ENCODE data around the gene TSPYL6.

TSPYL6 gene

GRCh38 chr2:54255230-54256090 lies 569 bp downstream of the TSPYL6 start:
- no peak for DNase-seq

GRCh38 chr2:54254180-54254579 lies 1.8 kb downstream of the TSPYL6 start:
- no peak for DNase-seq

DNA sequence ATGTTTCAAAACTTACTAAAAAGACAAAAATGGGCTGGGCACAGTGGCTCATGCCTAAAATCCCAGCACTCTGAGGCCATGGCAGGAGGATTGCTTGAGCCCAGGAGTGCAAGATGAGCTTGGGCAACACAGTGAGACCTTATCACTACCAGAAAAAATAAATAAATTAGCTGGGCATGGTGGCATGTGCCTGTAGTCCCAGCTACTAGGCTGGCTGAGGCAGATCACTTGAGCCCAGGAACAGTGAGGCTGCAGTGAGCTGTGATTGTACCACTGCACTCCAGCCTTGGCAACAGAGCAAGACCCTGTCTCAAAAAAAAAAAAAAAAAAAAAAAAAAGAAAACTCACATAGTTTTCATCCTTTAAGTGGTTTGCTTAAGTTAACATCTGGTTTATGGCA lies 6.4 kb downstream of the TSPYL6 start:
- DNase-seq: no peak

GRCh38 chr2:54247115-54247514 lies 8.9 kb downstream of the TSPYL6 start:
- DNase-seq: no peak

DNA sequence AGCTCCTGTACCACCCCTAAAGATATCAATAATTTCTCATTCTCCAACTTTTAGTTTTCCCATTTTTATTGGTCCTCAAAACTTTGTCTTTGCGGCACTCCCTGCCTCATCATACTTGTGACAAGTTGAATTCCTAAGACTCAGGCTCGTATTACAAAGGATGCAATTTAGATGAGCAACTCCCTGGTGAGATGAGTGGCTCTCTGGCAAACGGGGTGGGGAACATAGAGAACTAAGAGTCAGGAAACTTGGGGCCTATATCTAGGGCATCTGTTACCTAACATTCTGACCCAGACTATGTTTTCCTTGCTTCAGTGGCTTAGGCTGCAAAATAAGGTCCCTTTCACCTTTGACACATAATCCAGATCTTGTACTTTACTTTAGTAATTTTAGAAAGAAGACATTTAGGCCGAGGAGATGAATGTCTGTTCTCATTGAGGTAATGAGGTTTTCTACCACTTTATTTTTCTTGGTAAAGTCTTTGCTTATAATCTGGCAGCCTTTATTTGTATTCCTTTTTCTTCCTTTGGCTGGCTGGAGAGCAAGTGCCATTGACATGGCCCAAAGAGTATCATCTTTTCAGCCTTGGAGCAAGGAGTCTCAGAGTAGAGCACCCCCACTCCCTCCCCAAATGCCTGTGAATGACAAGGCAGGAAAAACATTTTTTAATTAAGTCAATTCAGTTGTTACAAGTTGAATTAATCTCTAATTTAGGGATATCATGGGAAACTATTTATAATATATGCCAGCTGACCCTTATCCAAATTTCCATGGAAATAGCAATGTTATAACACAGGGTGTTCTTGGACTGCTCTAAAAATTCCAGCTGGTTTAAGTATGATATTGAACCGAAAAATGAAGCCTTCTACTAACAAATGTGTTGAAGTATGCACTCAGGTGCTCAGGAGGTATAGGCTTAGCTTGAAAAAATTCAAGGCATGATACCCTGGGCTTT lies 15.2 kb downstream of the TSPYL6 start:
- DNase-seq: no peak

GRCh38 chr2:54239427-54239826 lies 16.6 kb downstream of the TSPYL6 start:
- no peak for DNase-seq

DNA sequence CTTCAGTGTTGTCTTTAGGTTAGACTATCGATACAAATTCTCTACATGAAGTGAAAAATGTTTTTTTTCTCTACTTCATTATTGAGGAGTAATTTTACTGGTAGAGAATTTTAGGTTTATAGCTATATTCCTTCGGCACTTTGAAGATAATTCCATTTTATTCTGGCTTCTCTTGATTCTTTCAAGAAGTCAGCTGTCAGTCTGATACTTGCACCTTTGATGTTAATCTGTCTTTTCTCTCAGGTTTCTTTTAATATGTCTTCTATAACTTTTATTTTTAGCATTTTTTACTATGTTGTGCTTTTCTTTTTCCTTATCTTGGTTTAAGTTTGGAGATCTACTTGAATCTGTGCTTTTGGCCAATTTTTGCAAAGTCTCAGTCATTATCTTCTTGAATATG lies 18.6 kb downstream of the TSPYL6 start:
- no peak for DNase-seq

DNA sequence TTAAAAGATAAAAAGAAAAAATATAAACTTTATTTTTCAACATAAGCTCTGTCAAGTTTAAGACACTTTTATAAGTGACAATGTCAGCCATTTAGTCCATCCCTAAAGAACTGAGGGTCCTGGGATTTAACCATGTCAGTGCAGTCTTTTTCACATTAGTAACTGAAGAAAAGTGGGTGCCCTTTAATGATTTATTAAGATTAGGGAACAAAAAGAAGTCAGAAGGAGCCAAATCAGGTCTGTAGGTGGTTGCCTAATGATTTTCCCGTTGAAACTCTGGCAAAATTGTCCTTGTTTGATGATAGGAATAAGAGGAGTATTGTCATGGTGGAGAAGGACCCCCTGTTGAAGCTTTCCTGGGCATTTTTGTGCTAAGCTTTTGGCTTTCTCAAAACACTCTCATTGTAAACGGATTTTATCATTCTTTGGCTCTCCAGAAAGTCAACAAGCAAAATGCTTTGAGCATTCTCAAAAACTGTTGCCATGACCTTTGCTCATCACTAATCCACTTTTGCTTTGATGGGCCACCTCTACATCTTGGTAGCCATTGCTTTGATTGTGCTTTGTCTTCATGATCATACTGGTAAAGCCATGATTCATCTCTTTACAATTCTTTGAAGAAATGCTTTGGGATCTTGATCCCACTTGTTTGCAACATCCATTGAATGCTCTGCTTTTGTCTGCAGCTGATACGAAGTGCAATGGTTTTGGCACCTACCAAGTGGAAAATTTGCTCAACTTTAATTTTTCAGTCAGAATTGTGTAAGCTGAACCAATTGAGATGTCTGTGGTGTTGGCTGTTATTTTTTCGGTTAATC lies 22.0 kb downstream of the TSPYL6 start:
- no peak for DNase-seq

DNA sequence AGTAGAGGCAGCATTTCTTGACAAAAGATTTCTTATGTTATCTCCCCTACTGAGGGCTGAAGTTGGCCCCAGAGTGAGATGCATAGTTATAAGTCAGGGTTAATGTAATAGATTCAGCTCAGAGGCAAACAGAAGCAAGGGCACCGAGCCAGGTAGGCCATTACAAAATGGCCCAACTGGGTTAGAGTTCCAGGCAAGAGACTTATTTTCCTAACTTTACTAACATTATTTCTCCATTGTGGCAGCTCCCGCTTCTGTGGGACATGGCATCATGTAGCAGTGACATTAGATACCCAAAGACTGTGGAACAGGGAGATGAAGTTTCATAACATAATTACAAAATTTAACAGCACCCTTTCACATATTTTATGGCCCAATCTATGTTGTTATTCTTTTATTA lies 27.1 kb downstream of the TSPYL6 start:
- no peak for DNase-seq

- no peak for DNase-seq
Observed at GRCh38 chr2:54227798-54228197, 28.2 kb downstream of the TSPYL6 start.

DNA sequence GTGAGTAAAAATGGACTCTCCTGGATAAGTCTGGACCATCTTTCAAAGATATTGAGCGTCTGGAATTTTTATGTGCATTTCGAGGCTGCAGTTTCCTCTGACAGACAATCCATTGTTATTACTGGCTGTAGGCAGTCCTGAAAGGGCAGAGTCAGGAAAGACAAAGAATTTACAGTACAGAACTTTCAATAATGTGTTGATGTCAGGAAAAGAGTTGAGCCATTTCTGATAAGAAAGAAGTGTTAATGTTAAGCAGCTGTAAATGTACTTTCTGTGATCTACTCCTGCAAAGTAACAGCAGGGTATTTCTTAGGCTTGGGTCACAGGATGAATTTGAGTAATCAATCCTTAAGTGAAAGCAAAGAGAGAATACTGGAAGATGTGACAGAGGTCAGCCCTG lies 29.8 kb downstream of the TSPYL6 start:
- no peak for DNase-seq

GRCh38 chr2:54224997-54225396 lies 31.0 kb downstream of the TSPYL6 start:
- DNase-seq: no peak

DNA sequence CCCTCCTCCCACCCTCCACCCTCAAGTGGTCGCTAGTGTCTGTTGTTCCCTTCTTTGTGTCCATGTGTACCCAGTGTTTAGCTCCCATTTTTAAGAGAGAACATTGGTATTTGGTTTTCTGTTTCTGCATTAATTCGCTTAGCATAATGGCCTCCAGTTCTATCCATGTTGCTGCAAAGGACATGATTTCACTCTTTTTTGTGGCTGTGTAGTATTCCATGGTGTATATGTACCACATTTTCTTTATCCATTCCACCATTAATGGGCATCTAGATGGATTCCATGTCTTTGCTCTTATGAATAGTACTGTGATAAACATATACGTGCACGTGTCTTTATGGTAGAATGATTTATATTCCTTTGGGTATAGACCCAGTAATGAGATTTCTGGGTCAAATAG lies 42.9 kb downstream of the TSPYL6 start:
- no peak for DNase-seq

DNA sequence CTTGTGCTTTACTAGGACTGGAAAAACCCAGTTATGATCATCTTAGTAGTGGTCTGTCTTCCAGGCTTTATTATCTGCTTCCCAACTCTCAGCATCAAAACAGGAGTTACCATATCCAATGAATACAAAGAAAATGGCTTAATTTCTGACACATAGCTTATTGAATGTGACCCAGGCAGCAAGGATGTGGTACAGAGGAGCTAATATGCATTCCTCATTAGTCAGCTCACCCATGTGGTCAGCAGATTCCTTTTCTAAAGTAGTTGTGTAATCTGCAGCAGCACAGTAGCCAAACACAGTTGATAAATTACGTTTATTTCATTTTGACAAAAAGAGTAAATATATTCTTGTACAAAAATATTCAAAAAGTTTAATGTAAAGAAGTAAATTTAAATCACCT lies 43.6 kb downstream of the TSPYL6 start:
- DNase-seq: no peak

- DNase-seq: no peak
Observed at GRCh38 chr2:54209379-54209778, 46.6 kb downstream of the TSPYL6 start.

- DNase-seq: no peak
Observed at GRCh38 chr2:54208364-54209240, 47.4 kb downstream of the TSPYL6 start.

DNA sequence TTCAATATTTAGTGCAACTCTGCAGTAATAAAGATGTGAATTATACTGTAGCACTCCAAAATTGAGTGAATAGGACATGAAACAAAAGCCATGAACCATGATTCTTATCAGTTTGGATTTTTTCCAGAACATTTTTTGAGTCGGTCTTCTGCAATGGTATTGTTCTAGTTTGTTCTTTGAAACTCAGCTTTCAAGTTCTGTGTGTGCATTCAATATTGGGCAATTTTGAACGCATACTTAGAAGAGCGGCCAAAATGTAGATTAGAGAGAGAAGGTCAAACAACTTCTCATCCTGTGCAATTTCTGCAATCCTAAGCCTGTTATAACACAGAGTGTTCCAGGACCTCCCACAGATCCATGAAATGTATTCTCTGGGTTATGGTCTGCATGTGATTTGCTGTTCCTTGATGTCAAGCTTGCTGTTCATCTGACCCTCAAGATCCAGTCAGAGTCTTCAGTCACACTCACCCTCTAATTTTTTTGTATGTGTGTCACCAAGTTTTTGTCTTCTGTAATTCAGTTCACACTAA lies 48.3 kb downstream of the TSPYL6 start:
- DNase-seq: no peak

DNA sequence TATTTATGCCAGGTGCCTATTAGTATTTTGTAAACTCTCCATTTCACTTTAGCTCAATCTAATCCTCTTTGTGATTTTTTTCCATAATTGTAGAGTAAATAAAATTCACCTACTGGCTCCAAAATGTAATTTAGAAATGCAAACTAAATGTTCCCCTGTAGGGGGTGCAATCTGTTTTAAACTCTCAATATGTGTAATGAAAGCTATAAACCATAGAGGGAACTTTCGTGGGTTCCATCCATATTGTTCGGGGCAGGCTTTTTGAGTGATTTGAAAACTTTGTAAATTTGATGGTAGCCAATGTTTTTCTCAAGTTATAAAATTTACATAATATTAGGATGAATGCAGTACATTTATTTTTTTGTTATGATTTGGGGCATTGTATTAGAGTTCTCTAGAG lies 49.4 kb downstream of the TSPYL6 start:
- no peak for DNase-seq

GRCh38 chr2:54204476-54204875 lies 51.6 kb downstream of the TSPYL6 start:
- DNase-seq: no peak

Data from NCI-H187 treated with DMSO at 0.1 percent for 48 hours (cell line).